ENCODE measurements around the gene TCF12. TPM values are rescaled to one million over a fixed set of nuclear protein-coding genes. Genes with fewer than 3 reads are reported as not detected.
"Not testable (repeated sequence)": the region's sequence is repeated elsewhere in the genome, so short reads cannot be mapped to it uniquely, and the experiment has no call there.

TCF12 gene
- total RNA-seq, 1 donor, result 119 TPM

- DNase-seq (ENCODE audit: low read depth in 2 of 3, low spot score in 2 of 3), result no peak
Measured at GRCh38 chr15:57158589-57158988, 240.1 kb downstream of the TCF12 start.

DNA sequence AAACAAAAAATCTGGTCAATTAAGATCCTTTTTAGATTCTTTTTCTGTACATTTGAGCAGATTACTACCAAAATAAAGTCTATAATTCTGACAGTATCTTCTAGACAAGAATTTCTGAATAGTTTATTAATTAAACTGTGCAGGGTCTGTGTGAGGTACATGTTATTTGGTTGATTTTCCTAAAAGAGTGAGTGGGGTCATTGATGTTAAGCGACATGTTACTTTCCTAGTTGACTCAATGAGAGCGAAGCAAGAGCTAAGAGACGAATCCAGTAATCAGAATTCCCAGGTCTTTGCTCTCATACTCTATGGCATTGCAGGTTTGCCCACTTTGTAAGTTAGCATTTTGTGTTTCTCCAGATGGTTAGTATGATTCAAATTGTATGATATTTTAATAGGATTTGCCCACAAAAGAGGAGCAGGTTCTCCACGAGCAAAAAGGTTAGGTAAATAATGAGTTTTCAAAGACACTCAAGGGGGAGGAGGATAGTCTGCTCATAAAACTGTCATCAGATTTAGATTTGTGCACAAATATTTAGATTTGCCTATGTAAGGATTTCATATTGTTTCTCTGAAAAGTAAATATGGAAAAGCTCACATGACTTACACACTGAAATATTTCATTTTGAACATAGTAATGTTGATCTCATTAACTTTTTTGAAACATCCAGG lies 240.7 kb downstream of the TCF12 start:
- DNase-seq (ENCODE audit: low read depth in 2 of 3, low spot score in 2 of 3), result no peak

- DNase-seq (ENCODE audit: low read depth in 2 of 3, low spot score in 2 of 3), result no peak
Measured at GRCh38 chr15:57159767-57160166, 241.3 kb downstream of the TCF12 start.

GRCh38 chr15:57160823-57161560 lies 242.5 kb downstream of the TCF12 start:
- no peak for DNase-seq (ENCODE audit: low read depth in 2 of 3, low spot score in 2 of 3)

DNA sequence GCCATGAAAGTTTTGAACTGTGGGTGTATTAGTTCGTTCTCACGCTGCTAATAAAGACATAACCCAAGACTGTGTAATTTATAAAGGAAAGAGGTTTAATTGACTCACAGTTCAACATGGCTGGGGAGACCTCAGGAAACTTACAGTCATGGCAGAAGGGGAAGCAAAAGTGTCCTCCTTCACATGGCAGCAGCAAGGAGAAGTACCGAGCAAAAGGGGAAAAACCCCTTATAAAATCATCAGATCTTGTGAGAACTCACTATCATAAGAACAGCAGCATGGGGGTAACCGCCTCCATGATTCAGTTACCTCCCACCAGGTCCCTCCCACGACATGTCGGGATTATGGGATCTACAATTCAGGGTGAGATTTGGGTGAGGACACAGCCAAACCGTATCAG lies 245.8 kb downstream of the TCF12 start:
- DNase-seq (ENCODE audit: low read depth in 2 of 3, low spot score in 2 of 3), result not testable (repeated sequence)

- DNase-seq (ENCODE audit: low read depth in 2 of 3, low spot score in 2 of 3), result no peak
Measured at GRCh38 chr15:57165992-57166391, 247.5 kb downstream of the TCF12 start.

- no peak for DNase-seq (ENCODE audit: low read depth in 2 of 3, low spot score in 2 of 3)
Measured at GRCh38 chr15:57167821-57168395, 249.5 kb downstream of the TCF12 start.

- DNase-seq (ENCODE audit: low read depth in 2 of 3, low spot score in 2 of 3), result no peak
Measured at GRCh38 chr15:57169643-57170042, 251.2 kb downstream of the TCF12 start.

GRCh38 chr15:57171426-57171825 lies 253.0 kb downstream of the TCF12 start:
- no peak for DNase-seq (ENCODE audit: low read depth in 2 of 3, low spot score in 2 of 3)

GRCh38 chr15:57172925-57173324 lies 254.5 kb downstream of the TCF12 start:
- DNase-seq (ENCODE audit: low read depth in 2 of 3, low spot score in 2 of 3), result no peak

GRCh38 chr15:57183041-57183440 lies 264.6 kb downstream of the TCF12 start:
- DNase-seq (ENCODE audit: low read depth in 2 of 3, low spot score in 2 of 3), result no peak

DNA sequence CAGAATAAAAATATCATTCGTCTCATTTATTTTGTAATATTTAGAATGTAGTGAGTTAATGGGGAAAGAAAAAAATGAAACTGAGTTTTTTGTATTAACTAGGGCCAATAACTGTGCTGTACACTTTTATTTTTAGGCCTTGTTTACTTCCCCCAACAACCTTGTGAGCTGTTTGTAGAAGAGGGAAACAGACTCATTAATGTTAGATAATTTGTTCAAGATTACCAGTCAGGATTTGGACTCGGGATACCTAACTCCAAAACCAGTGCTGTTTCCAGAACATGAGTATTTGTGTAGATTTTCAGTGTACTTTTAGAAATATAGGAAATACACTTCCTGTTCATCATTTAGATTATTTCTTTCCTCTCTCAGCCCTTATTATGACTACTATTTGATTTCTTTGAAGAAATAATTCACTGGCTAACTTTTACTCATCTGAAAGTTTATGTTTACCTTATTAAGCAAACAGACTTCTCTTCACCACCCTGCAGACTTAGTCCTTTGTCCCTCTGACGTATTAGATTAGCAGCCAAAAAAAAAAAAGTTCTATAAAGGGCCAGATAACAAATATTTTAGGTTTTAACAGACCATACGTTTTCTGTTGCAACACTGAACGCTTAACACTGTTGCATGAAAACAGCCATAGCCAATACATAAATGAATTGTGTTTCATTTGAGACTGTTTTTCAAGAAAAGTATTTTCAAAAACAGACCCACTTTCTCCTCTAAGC lies 265.3 kb downstream of the TCF12 start:
- no peak for DNase-seq (ENCODE audit: low read depth in 2 of 3, low spot score in 2 of 3)

DNA sequence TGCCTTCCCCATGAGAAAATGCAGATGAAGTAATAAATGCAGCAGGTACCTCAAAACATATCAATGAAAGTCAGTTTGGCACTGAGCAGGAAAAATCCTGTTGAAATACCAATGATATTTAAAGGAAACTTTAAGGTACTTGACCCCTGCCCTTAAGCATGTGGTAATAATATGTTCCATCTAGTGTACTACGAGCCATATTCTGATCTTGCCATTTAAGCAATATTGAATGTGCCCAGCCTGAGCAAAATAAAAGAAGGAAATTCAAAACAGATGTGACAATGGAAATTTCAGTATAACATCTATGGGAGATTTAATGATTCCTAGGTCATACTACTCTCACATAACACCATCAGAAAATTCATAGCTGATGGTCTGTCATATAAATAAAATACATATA lies 266.1 kb downstream of the TCF12 start:
- DNase-seq (ENCODE audit: low read depth in 2 of 3, low spot score in 2 of 3), result no peak

- DNase-seq (ENCODE audit: low read depth in 2 of 3, low spot score in 2 of 3), result no peak
Measured at GRCh38 chr15:57185507-57186074, 267.1 kb downstream of the TCF12 start.

DNA sequence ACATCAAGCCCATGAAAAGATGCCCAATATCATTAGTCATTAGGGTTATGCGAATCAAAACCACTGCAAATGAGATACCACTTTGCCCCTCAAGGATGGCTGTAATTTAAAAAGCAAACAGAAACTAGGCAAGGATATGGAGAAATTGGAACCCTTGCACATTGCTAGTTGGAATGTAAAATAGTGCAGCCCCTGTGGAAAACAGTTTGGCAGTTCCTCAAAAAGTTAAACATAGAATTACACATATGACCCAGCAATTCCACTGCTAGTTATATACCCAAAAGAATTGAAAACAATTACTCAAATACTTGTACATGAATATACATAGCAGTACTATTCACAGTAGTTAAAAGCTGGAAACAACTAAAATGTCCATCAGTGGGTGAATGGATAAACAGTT lies 271.0 kb downstream of the TCF12 start:
- DNase-seq (ENCODE audit: low read depth in 2 of 3, low spot score in 2 of 3), result no peak

DNA sequence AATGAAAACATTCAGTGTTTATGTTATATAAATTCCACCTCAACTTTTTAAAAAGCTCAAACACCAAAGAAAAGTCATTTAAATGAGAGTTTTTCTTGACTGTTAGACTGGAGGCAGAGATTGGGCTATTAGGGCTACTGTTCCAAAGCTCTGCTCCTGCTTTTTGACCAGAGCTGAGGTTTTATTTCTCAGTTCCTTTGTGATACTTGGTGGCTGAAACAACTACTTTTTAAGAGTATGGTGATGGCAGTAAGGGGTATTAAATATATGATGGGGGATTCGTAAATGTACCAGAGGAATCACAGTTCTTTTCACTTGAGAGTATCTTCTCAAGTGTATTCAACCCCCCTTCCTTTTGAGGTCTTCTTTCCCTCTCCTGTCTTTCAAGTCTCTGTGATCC lies 271.8 kb downstream of the TCF12 start:
- no peak for DNase-seq (ENCODE audit: low read depth in 2 of 3, low spot score in 2 of 3)

GRCh38 chr15:57193161-57193560 lies 274.7 kb downstream of the TCF12 start:
- DNase-seq (ENCODE audit: low read depth in 2 of 3, low spot score in 2 of 3), result no peak

DNA sequence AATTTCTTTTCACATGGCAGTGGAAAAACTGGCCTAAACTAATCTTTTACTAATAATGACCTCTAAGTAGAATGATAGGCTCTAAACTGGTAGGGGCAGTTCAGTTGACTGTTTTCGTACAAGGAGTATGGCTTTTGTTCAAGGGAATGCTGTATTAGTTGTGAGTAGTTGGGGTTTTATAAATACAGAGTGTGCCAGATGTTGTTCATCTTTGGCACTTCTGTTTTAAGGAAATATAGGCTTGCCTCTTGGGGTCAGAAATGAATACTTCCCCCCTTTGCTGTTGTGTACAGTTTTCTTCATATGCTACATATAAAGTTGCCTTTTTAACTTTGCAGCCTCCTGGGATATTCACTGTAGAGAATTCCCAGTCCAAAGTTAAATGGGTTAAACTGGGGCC lies 276.9 kb downstream of the TCF12 start:
- DNase-seq (ENCODE audit: low read depth in 2 of 3, low spot score in 2 of 3), result no peak

DNA sequence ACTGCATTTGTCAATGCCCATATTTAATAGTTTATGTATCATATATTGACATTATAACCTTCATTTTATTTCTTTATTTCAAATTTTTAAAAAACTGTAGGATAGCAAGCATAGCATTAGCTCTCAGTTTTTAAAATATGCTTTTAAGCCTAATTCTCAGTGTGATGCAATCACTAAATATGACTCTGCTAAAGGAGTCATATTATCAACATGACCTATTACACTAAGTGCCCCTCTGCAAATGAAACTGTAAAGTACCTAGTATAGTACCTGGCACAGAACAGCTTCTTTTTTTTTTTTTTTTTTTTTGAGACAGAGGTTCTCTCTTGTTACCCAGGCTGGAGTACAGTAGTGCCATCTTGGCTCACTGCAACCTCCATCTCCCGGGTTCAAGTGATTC lies 278.4 kb downstream of the TCF12 start:
- DNase-seq (ENCODE audit: low read depth in 2 of 3, low spot score in 2 of 3), result no peak

- DNase-seq (ENCODE audit: low read depth in 2 of 3, low spot score in 2 of 3), result no peak
Measured at GRCh38 chr15:57198131-57198530, 279.7 kb downstream of the TCF12 start.

DNA sequence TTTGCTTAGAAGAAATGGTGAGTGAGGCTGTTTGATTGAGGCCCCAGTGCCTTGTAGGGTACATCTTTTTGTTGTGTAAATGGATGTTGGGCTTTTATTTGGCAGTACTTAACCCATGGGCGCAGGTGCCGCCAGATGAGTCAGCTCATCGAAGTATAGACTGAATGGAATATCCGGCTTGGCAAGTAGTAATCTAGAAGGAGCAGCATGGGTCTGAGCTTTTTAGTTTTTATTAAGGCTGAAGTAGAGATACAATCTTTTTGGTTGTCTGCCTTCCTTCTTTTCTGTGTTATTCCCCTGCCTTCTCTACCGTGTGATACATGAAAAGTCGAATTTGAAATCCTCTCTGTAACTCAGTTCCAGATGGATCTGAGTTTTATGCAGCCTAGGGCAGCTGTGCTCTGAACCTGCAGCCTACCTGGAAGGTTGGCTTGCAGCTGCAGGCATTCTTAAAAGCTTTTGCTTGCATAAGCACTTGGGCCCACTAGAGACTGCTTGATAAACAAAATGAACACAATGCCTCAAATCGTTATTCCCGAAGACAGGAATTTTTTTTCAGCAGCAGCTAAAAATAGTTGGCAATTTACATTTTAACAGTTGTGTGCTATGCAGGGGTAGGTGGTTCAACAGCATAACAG lies 280.3 kb downstream of the TCF12 start:
- no peak for DNase-seq (ENCODE audit: low read depth in 2 of 3, low spot score in 2 of 3)
